Measurements from ENCODE around the gene SUN1.

The SUN1 gene

DNA sequence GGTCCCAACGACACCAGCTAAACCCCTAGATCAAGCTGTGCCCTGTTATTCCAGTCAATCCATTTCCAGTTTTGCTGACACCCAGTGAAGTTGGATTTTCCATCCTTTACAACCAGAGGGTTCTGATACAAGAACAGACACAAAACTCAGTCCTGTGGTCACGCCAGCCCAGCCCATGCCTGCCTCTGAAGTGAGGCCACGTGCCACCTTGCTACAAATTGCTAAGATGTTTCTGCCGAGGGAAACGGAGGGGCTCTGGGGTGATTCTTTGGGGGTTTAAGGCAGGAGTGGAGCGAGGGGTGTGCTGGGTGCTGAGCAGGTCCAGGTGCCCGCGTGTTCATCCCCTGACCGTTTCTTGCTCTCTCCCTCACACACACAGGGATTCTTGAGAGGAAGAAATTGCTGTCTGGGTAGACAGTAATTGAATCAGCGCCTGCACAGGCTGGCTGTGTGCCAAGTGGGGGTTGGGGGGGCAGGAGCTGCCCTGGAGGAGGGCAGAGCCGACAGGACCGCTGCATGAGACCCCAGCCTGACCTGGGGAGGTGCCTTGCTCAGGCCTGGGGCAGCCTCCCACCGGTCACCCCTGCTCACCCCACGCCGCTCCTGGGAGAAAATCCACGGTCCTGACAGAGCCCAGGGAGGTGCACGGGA lies 84.1 kb downstream of the SUN1 start:
- no peaks in the 10 kb centered on the region for H3K36me3 ChIP-seq (ENCODE audit: control insufficient read depth in 2 of 2, insufficient read depth in 1 of 2, low read length in 2 of 2)
- H3K4me3 ChIP-seq (ENCODE audit: low read depth, low read length): no peak overlapping the region
- H3K4me1 ChIP-seq (ENCODE audit: control insufficient read depth, insufficient read depth, low read length): no peaks in the 10 kb centered on the region
- no peaks in the 10 kb centered on the region for H3K9me3 ChIP-seq (ENCODE audit: control insufficient read depth, insufficient read depth, low read depth, low read length)
- POLR2A ChIA-PET: interaction anchor here (0.7 kb wide), 1 partner anchor 240 kb away, joined by 7 read pairs; no protein-coding TSS in a partner anchor
- CTCF ChIA-PET: no interaction called here
- H3K27ac ChIP-seq (ENCODE audit: extremely low read depth, low read depth, low read length): no peak overlapping the region
- TF ChIP-seq, protein P1, sequence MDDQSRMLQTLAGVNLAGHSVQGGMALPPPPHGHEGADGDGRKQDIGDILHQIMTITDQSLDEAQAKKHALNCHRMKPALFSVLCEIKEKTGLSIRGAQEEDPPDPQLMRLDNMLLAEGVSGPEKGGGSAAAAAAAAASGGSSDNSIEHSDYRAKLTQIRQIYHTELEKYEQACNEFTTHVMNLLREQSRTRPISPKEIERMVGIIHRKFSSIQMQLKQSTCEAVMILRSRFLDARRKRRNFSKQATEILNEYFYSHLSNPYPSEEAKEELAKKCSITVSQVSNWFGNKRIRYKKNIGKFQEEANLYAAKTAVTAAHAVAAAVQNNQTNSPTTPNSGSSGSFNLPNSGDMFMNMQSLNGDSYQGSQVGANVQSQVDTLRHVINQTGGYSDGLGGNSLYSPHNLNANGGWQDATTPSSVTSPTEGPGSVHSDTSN (CRISPR knock-in tag; IDR thresholded peaks at IDR 0.05): no peak
- TF ChIP-seq ZNF555 (tag by site-specific recombination; conservative IDR thresholded peaks at IDR 0.05): no peak
- TF ChIP-seq, protein P2, sequence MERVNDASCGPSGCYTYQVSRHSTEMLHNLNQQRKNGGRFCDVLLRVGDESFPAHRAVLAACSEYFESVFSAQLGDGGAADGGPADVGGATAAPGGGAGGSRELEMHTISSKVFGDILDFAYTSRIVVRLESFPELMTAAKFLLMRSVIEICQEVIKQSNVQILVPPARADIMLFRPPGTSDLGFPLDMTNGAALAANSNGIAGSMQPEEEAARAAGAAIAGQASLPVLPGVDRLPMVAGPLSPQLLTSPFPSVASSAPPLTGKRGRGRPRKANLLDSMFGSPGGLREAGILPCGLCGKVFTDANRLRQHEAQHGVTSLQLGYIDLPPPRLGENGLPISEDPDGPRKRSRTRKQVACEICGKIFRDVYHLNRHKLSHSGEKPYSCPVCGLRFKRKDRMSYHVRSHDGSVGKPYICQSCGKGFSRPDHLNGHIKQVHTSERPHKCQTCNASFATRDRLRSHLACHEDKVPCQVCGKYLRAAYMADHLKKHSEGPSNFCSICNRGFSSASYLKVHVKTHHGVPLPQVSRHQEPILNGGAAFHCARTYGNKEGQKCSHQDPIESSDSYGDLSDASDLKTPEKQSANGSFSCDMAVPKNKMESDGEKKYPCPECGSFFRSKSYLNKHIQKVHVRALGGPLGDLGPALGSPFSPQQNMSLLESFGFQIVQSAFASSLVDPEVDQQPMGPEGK (tag by site-specific recombination; IDR thresholded peaks at IDR 0.05): peak; percentile 62
- 0 out of 2 replicates have a peak, but pooled peaks have one; percentile 36 for TF ChIP-seq GLIS2 (tag by site-specific recombination; IDR thresholded peaks at IDR 0.05)
- no peak for TF ChIP-seq ZNF658 (tag by site-specific recombination; IDR thresholded peaks at IDR 0.05)
- no peak for TF ChIP-seq KLF16 (tag by site-specific recombination; IDR thresholded peaks at IDR 0.05)
- no peak for TF ChIP-seq ZSCAN16 (tag by site-specific recombination; IDR thresholded peaks at IDR 0.05)
- peak; percentile 40 for TF ChIP-seq ZNF341 (tag by site-specific recombination; IDR thresholded peaks at IDR 0.05; ENCODE audit: low read depth)
- TF ChIP-seq, protein P3, sequence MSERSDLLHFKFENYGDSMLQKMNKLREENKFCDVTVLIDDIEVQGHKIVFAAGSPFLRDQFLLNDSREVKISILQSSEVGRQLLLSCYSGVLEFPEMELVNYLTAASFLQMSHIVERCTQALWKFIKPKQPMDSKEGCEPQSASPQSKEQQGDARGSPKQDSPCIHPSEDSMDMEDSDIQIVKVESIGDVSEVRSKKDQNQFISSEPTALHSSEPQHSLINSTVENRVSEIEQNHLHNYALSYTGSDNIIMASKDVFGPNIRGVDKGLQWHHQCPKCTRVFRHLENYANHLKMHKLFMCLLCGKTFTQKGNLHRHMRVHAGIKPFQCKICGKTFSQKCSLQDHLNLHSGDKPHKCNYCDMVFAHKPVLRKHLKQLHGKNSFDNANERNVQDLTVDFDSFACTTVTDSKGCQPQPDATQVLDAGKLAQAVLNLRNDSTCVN (tag by site-specific recombination; optimal IDR thresholded peaks at IDR 0.05): peak; percentile 8
- no peak for TF ChIP-seq ZNF221 (tag by site-specific recombination; IDR thresholded peaks at IDR 0.05; ENCODE audit: borderline replicate concordance)
- TF ChIP-seq GLIS1 (tag by site-specific recombination; IDR thresholded peaks at IDR 0.05): peak; percentile 83
- TF ChIP-seq, protein P4, sequence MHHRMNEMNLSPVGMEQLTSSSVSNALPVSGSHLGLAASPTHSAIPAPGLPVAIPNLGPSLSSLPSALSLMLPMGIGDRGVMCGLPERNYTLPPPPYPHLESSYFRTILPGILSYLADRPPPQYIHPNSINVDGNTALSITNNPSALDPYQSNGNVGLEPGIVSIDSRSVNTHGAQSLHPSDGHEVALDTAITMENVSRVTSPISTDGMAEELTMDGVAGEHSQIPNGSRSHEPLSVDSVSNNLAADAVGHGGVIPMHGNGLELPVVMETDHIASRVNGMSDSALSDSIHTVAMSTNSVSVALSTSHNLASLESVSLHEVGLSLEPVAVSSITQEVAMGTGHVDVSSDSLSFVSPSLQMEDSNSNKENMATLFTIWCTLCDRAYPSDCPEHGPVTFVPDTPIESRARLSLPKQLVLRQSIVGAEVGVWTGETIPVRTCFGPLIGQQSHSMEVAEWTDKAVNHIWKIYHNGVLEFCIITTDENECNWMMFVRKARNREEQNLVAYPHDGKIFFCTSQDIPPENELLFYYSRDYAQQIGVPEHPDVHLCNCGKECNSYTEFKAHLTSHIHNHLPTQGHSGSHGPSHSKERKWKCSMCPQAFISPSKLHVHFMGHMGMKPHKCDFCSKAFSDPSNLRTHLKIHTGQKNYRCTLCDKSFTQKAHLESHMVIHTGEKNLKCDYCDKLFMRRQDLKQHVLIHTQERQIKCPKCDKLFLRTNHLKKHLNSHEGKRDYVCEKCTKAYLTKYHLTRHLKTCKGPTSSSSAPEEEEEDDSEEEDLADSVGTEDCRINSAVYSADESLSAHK (tag by site-specific recombination; IDR thresholded peaks at IDR 0.05): no peak
- TF ChIP-seq ZNF48 (tag by site-specific recombination; IDR thresholded peaks at IDR 0.05): no peak
- no peak for TF ChIP-seq ZNF510 (tag by site-specific recombination; IDR thresholded peaks at IDR 0.05; ENCODE audit: insufficient replicate concordance)
- no peak for TF ChIP-seq ZNF791 (tag by site-specific recombination; IDR thresholded peaks at IDR 0.05)
- peak; percentile 11; the same call in 1 of the 2 replicates for TF ChIP-seq ZIC2 (tag by site-specific recombination; IDR thresholded peaks at IDR 0.05)
- TF ChIP-seq, protein P5, sequence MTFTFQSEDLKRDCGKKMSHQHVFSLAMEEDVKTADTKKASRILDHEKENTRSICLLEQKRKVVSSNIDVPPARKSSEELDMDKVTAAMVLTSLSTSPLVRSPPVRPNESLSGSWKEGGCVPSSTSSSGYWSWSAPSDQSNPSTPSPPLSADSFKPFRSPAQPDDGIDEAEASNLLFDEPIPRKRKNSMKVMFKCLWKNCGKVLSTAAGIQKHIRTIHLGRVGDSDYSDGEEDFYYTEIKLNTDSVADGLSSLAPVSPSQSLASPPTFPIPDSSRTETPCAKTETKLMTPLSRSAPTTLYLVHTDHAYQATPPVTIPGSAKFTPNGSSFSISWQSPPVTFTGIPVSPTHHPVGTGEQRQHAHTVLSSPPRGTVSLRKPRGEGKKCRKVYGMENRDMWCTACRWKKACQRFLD (tag by site-specific recombination; IDR thresholded peaks at IDR 0.05): no peak
- TF ChIP-seq KLF7 (tag by site-specific recombination; IDR thresholded peaks at IDR 0.05; ENCODE audit: borderline replicate concordance): no peak
- TF ChIP-seq, protein P6, sequence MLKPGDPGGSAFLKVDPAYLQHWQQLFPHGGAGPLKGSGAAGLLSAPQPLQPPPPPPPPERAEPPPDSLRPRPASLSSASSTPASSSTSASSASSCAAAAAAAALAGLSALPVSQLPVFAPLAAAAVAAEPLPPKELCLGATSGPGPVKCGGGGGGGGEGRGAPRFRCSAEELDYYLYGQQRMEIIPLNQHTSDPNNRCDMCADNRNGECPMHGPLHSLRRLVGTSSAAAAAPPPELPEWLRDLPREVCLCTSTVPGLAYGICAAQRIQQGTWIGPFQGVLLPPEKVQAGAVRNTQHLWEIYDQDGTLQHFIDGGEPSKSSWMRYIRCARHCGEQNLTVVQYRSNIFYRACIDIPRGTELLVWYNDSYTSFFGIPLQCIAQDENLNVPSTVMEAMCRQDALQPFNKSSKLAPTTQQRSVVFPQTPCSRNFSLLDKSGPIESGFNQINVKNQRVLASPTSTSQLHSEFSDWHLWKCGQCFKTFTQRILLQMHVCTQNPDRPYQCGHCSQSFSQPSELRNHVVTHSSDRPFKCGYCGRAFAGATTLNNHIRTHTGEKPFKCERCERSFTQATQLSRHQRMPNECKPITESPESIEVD (tag by site-specific recombination; IDR thresholded peaks at IDR 0.05): peak; percentile 34; the same call in 1 of the 2 replicates
- TF ChIP-seq, protein P7, sequence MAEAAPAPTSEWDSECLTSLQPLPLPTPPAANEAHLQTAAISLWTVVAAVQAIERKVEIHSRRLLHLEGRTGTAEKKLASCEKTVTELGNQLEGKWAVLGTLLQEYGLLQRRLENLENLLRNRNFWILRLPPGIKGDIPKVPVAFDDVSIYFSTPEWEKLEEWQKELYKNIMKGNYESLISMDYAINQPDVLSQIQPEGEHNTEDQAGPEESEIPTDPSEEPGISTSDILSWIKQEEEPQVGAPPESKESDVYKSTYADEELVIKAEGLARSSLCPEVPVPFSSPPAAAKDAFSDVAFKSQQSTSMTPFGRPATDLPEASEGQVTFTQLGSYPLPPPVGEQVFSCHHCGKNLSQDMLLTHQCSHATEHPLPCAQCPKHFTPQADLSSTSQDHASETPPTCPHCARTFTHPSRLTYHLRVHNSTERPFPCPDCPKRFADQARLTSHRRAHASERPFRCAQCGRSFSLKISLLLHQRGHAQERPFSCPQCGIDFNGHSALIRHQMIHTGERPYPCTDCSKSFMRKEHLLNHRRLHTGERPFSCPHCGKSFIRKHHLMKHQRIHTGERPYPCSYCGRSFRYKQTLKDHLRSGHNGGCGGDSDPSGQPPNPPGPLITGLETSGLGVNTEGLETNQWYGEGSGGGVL (tag by site-specific recombination; IDR thresholded peaks at IDR 0.05): peak; percentile 58
- TF ChIP-seq, protein P8, sequence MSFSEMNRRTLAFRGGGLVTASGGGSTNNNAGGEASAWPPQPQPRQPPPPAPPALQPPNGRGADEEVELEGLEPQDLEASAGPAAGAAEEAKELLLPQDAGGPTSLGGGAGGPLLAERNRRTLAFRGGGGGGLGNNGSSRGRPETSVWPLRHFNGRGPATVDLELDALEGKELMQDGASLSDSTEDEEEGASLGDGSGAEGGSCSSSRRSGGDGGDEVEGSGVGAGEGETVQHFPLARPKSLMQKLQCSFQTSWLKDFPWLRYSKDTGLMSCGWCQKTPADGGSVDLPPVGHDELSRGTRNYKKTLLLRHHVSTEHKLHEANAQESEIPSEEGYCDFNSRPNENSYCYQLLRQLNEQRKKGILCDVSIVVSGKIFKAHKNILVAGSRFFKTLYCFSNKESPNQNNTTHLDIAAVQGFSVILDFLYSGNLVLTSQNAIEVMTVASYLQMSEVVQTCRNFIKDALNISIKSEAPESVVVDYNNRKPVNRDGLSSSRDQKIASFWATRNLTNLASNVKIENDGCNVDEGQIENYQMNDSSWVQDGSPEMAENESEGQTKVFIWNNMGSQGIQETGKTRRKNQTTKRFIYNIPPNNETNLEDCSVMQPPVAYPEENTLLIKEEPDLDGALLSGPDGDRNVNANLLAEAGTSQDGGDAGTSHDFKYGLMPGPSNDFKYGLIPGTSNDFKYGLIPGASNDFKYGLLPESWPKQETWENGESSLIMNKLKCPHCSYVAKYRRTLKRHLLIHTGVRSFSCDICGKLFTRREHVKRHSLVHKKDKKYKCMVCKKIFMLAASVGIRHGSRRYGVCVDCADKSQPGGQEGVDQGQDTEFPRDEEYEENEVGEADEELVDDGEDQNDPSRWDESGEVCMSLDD (tag by site-specific recombination; IDR thresholded peaks at IDR 0.05): no peak

Measured in HEK293 (cell line).